Gastrocnemius medialis (tissue), 4 donors: ENCODE results near the gene MKNK1.

ENCODE experiments used
- CTCF ChIP-seq, 5 experiments: fragments of 450-650 bp in 3 of 5; fragments of 200-600 bp in 2 of 5; sonication (generic) in 2 of 5; IDR thresholded peaks in 4 of 5; conservative IDR thresholded peaks in 1 of 5; 1 replicate in 4 of 5; 2 replicates in 1 of 5; pipeline ENCODE4 v1.5.1; 2016 to 2019; ENCODE audit warnings: antibody characterized with exemption in 5 of 5, mild to moderate bottlenecking in 3 of 5, moderate library complexity in 3 of 5
- POLR2A ChIP-seq, 2 donors: fragments of 450-650 bp; IDR thresholded peaks; one replicate each; pipeline ENCODE4 v1.6.1; 2017; ENCODE audit warnings: antibody characterized with exemption in 2 of 2, mild to moderate bottlenecking in 2 of 2, moderate library complexity in 2 of 2

DNA sequence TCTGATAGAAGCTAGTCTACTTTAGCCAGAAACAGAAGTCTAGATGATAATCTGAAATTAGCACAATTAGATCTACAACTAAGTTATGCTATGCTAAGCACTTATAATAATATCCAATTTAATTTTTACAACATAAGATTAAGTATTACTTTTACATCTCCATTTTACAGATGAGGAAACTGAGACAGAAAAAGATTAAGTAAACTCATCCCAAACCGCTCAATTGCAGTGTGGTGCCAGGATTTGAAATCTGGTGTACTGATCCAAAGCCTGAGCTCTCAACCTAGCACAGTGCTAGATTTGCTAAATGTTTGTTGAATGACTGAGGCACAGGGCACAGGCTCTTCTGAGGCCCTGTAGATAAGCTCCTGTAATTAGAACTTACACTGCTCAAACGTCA is 66.4 kb downstream of the MKNK1 start:
- TF ChIP-seq CTCF (IDR thresholded peaks at IDR 0.05 in 4 of 5, conservative IDR thresholded peaks at IDR 0.05 in 1 of 5) (no peak), POLR2A (IDR thresholded peaks at IDR 0.05) (no peak)
